A673 (cell line): Measurements from ENCODE around the gene CDK15.

Experiments used
- EZH2 ChIP-seq: fragments of 200-600 bp; sonication (generic); IDR thresholded peaks from 2 replicates; pipeline ENCODE4 v1.6.1; 2017; ENCODE audit warnings: borderline replicate concordance, low read depth, mild to moderate bottlenecking, mixed read lengths, antibody characterized with exemption, low read length; ENCODE audit not compliant: poor library complexity, severe bottlenecking
- TF ChIP-seq, protein P1 (sequence below): fragments of 300-800, 200-600 bp; sonication (generic); conservative IDR thresholded peaks from 2 replicates; pipeline ENCODE4 v1.5.1; 2017; ENCODE audit warnings: low read depth, mild to moderate bottlenecking, antibody characterized with exemption, low read length, moderate library complexity, mixed read lengths

GRCh38 chr2:201830666-201831065, 24.3 kb downstream of the CDK15 start:
- no peak for TF ChIP-seq EZH2
- TF ChIP-seq, protein P1, sequence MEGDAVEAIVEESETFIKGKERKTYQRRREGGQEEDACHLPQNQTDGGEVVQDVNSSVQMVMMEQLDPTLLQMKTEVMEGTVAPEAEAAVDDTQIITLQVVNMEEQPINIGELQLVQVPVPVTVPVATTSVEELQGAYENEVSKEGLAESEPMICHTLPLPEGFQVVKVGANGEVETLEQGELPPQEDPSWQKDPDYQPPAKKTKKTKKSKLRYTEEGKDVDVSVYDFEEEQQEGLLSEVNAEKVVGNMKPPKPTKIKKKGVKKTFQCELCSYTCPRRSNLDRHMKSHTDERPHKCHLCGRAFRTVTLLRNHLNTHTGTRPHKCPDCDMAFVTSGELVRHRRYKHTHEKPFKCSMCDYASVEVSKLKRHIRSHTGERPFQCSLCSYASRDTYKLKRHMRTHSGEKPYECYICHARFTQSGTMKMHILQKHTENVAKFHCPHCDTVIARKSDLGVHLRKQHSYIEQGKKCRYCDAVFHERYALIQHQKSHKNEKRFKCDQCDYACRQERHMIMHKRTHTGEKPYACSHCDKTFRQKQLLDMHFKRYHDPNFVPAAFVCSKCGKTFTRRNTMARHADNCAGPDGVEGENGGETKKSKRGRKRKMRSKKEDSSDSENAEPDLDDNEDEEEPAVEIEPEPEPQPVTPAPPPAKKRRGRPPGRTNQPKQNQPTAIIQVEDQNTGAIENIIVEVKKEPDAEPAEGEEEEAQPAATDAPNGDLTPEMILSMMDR, result no peak
